SH-SY5Y (cell line): Measurements from ENCODE around the gene BOK.

Experiments used
- GATA2 ChIP-seq: IDR thresholded peaks from 2 replicates; pipeline ENCODE4 v1.6.1; 2011; ENCODE audit warnings: mild to moderate bottlenecking, low read depth, low read length
- GATA3 ChIP-seq: IDR thresholded peaks from 2 replicates; pipeline ENCODE4 v1.6.1; 2011; ENCODE audit warnings: low read depth, mild to moderate bottlenecking, low read length, moderate library complexity

GRCh38 chr2:241573741-241574140 lies 15.2 kb downstream of the BOK start:
- TF ChIP-seq GATA2: no peak
- no peak for TF ChIP-seq GATA3
